ENCODE data around the gene HTR3E.

The HTR3E gene

DNA sequence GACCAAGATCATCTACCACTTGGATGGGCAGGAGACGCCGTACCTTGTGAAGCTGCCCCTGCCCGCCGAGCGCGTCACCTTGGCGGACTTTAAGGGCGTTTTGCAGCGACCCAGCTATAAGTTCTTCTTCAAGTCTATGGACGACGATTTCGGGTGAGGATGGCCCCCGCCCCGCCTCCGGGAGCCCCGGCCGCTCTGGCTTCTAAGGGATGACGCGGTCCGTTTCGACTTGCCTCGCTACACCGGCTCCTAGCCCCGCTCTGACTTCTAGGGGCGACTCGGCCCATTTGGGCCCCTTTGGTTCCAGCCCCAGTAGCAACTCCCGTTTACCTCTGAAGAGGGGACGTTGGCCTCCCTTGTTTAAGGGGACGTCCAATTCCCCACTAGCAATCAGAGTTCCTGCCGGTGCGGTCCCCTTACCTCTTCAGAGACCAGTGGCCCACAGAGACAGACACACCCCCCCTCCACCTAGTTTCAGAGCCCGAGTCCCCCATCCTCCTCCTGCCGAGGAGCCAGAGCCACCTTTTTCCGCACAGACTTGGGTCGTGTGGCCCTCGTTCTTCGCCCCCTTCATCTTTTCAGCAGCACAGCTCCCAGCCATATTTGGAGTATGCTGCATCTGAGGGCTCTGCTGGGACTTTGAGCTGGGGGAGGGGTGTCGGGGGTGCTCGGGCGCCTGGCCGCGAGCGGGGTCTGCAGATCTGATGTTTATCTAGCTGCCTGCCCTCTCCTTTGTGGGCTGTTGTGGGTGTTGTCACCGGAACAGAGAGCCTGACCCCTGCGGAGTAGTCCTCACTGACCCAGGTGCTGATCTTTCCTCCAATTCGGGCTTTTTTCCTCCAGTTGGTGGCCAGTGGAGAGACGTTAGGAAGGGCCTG, 59.0 kb downstream of the HTR3E start:
- Histone ChIP-seq H3K4me1 (ENCODE audit: low read length) (peaks cover 13% of the 10 kb centered on the region), H3K27ac (ENCODE audit: low read length) (peak overlapping the region; percentile 34; the same call in 1 of the 2 replicates), H3K27me3 (replicated peaks; ENCODE audit: insufficient read depth, low read length) (no peaks in the 10 kb centered on the region), H3F3A (ENCODE audit: insufficient read depth, low read length) (peaks cover 20% of the 10 kb centered on the region), H2AFZ (ENCODE audit: low read length) (peak overlapping the region; percentile 78), H4K20me1 (ENCODE audit: insufficient read depth, low read length) (no peaks in the 10 kb centered on the region), H3K9ac (ENCODE audit: low read length) (peak overlapping the region; percentile 86), H3K79me2 (ENCODE audit: low read length) (peaks cover 43% of the 10 kb centered on the region), H3K36me3 (replicated peaks; ENCODE audit: insufficient read depth, low read length) (no peaks in the 10 kb centered on the region), H3K4me3 (ENCODE audit: low read length) (peak overlapping the region; percentile 95), H3K9me3 (replicated peaks; ENCODE audit: insufficient read depth, low read length) (no peaks in the 10 kb centered on the region), H3K9me2 (replicated peaks; ENCODE audit: insufficient read depth, low read length) (no peaks in the 10 kb centered on the region), H3K4me2 (ENCODE audit: low read depth, low read length) (peak overlapping the region; percentile 98)
- DNase-seq = peak; percentile 56
- TF ChIP-seq EZH2 (optimal IDR thresholded peaks at IDR 0.05; ENCODE audit: low read depth, low read length) (no peak), EZH2phosphoT487 (IDR thresholded peaks at IDR 0.05; ENCODE audit: low read length) (no peak)

DNA sequence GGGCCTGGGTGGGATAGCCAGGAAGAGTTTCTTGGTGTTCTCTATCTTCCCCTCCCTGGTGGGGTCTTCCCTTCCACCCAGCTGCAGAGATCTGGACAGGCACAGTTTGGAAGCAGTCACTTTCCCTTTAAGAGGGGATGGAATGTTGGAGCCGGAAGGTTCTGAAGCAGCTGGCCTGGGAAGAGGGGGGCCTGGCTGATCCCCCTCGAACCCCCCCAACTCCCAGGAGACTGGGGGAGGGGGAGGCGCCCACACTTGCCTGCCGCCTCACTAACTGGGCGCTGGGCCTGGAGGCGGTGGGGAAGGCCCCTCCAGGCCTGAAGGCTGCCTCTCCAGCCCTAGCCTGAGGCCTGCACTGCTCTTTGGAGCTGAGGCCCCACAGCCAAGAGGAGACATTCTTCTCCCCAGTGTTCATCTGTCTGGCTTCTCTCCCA, 59.7 kb downstream of the HTR3E start:
- TF ChIP-seq, protein P1, sequence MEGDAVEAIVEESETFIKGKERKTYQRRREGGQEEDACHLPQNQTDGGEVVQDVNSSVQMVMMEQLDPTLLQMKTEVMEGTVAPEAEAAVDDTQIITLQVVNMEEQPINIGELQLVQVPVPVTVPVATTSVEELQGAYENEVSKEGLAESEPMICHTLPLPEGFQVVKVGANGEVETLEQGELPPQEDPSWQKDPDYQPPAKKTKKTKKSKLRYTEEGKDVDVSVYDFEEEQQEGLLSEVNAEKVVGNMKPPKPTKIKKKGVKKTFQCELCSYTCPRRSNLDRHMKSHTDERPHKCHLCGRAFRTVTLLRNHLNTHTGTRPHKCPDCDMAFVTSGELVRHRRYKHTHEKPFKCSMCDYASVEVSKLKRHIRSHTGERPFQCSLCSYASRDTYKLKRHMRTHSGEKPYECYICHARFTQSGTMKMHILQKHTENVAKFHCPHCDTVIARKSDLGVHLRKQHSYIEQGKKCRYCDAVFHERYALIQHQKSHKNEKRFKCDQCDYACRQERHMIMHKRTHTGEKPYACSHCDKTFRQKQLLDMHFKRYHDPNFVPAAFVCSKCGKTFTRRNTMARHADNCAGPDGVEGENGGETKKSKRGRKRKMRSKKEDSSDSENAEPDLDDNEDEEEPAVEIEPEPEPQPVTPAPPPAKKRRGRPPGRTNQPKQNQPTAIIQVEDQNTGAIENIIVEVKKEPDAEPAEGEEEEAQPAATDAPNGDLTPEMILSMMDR (IDR thresholded peaks at IDR 0.05; ENCODE audit: low read length) = no peak
- TF ChIP-seq EZH2phosphoT487 (IDR thresholded peaks at IDR 0.05; ENCODE audit: low read length) (no peak), EZH2 (optimal IDR thresholded peaks at IDR 0.05; ENCODE audit: low read depth, low read length) (no peak)
- peaks cover 44% of the 10 kb centered on the region for H3K79me2 ChIP-seq (ENCODE audit: low read length)

More for the DNA sequence above, 59.7 kb downstream of the HTR3E start:
- H3K9me2 ChIP-seq (replicated peaks; ENCODE audit: insufficient read depth, low read length) = no peaks in the 10 kb centered on the region
- no peaks in the 10 kb centered on the region for H3K9me3 ChIP-seq (replicated peaks; ENCODE audit: insufficient read depth, low read length)
- H2AFZ ChIP-seq (ENCODE audit: low read length) = peak overlapping the region; percentile 78
- H3K27me3 ChIP-seq (replicated peaks; ENCODE audit: insufficient read depth, low read length) = no peaks in the 10 kb centered on the region
- peak overlapping the region; percentile 98 for H3K4me2 ChIP-seq (ENCODE audit: low read depth, low read length)
- H3K4me1 ChIP-seq (ENCODE audit: low read length) = peaks cover 13% of the 10 kb centered on the region
- no peak overlapping the region for H3K27ac ChIP-seq (ENCODE audit: low read length)
- DNase-seq = no peak
- peaks cover 20% of the 10 kb centered on the region for H3F3A ChIP-seq (ENCODE audit: insufficient read depth, low read length)
- no peaks in the 10 kb centered on the region for H4K20me1 ChIP-seq (ENCODE audit: insufficient read depth, low read length)
- H3K4me3 ChIP-seq (ENCODE audit: low read length) = peak overlapping the region; percentile 95
- peak overlapping the region; percentile 86 for H3K9ac ChIP-seq (ENCODE audit: low read length)
- no peaks in the 10 kb centered on the region for H3K36me3 ChIP-seq (replicated peaks; ENCODE audit: insufficient read depth, low read length)
